22Rv1 (cell line): ENCODE results near the gene TENM4.
A peak's percentile ranks its signal among the peaks of the same experiment; 100 is the strongest.

Source experiments
- H3K27ac ChIP-seq: fragments of 450-650 bp; 2 replicates; pipeline ENCODE4 v1.5.1; 2017
- ZFX ChIP-seq: fragments of 450-650 bp; IDR thresholded peaks from 2 replicates; pipeline ENCODE4 v1.6.1; 2017; ENCODE audit warnings: antibody characterized with exemption, borderline replicate concordance
- TF ChIP-seq, protein P1 (sequence below): fragments of 450-650 bp; IDR thresholded peaks from 2 replicates; pipeline ENCODE4 v1.5.1; 2017; ENCODE audit warnings: mild to moderate bottlenecking

The TENM4 gene

DNA sequence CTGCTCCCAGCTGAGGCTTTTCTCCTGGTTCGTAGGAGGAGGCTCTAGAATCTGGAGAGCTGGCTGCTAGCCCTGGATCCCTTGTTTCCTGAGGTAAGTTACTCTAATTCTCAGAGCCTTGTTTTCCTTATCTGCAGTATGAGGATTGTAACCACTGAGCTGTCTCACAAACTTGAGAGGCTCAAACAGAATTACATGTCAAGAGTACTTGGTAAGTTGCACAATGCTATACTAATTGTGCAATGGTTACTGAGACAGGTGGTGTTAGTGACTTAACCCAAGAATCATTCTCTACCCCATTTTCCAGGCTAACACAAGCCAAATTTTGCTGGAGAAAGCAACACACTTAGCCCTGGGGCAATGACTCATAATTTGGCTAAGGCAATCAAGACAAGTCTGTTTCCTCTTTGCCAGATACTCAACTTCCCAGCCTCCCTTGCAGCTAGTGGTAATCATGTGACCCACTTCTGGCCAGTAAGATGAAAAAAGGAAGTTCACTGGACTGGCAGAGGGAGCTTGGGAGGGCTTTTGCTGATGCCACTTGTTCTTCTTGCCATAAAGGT lies 348.0 kb downstream of the TENM4 start:
- no peak overlapping the region for H3K27ac ChIP-seq
- TF ChIP-seq ZFX: no peak
- TF ChIP-seq, protein P1, sequence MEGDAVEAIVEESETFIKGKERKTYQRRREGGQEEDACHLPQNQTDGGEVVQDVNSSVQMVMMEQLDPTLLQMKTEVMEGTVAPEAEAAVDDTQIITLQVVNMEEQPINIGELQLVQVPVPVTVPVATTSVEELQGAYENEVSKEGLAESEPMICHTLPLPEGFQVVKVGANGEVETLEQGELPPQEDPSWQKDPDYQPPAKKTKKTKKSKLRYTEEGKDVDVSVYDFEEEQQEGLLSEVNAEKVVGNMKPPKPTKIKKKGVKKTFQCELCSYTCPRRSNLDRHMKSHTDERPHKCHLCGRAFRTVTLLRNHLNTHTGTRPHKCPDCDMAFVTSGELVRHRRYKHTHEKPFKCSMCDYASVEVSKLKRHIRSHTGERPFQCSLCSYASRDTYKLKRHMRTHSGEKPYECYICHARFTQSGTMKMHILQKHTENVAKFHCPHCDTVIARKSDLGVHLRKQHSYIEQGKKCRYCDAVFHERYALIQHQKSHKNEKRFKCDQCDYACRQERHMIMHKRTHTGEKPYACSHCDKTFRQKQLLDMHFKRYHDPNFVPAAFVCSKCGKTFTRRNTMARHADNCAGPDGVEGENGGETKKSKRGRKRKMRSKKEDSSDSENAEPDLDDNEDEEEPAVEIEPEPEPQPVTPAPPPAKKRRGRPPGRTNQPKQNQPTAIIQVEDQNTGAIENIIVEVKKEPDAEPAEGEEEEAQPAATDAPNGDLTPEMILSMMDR: no peak

DNA sequence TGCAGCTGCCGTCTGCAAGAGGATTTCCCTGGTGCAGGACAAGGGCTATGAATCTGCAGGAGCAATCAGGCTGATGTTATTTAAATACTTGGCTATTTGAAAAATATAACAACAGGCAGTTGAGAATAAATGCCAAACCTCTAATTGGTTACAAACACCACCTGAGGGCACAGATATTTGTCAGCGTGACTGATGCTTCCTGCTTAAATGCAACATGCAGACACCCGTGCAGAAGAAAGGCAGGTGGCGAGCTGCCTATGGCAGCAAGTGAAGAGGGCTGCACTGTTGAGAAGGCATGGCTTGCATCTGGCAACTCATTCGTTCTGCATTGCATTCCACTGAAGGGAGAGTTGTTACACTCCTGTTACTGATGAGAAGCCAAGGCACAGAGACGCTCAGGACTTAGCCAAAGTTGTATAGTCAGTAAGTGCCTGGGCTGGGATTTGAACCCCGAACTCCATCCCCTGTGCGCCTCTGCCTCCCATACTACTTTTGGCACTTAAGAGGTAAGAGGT lies 350.6 kb downstream of the TENM4 start:
- H3K27ac ChIP-seq: no peak overlapping the region

DNA sequence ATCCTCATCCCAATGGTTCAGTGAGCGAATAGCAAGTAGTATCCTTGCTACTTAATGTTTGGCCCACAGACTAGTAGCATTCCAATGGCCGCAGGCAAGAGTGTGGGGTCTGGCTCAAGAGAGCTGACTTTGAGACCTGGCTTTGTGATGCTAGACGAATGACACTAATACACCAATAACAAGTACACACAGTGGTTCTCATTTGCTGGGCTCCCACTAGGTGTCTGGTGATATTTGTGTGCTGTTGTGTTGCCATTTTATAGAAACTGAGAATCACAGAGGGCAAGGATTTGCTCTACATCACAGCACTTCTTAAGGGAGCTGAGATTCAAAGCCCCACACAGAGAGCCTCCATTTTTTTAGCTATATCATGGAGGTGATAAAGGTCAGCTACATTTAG lies 351.2 kb downstream of the TENM4 start:
- H3K27ac ChIP-seq: no peak overlapping the region
- TF ChIP-seq, protein P1: no peak
- no peak for TF ChIP-seq ZFX

More for the DNA sequence above, 350.6 kb downstream of the TENM4 start:
- TF ChIP-seq, protein P1: no peak
- no peak for TF ChIP-seq ZFX

DNA sequence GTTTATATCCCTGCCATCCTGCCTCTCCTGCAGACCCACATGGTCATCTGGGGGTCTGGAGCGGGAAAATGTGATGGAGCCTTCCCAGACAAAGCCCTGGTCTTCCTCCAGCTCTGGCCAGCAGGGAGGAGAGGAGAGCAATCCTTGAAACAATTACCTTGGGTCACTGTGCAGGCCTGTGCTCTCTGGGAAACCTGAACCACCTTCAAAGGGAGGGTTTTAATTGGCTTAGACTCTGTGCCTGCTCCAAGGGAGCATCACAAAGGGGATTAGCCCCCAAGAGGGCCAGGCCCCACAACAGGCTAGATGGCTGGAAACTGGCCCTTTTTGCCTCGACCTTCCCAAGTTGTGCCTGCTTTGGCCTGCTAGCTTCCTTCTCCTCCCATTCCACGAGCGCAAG lies 351.9 kb downstream of the TENM4 start:
- no peak overlapping the region for H3K27ac ChIP-seq
- TF ChIP-seq, protein P1: no peak
- no peak for TF ChIP-seq ZFX

DNA sequence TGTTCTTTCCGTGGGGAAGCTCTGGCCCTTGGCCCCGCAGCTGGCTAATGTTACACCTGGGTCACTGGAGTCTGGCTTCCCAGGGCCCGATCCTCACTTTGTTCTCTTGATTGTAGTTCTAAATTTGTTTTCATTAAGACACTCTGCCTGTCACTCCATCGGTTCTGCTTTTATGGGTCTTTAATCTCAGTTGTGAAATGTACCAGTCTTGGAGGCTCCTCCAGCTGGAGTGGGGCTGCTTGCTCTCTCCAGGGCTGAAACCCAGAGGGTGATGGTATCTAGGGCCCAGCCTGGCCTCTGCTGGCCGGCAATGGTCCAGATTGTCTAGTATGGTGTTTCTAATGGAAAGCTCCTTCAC lies 352.9 kb downstream of the TENM4 start:
- TF ChIP-seq, protein P1: no peak
- TF ChIP-seq ZFX: no peak
- no peak overlapping the region for H3K27ac ChIP-seq

DNA sequence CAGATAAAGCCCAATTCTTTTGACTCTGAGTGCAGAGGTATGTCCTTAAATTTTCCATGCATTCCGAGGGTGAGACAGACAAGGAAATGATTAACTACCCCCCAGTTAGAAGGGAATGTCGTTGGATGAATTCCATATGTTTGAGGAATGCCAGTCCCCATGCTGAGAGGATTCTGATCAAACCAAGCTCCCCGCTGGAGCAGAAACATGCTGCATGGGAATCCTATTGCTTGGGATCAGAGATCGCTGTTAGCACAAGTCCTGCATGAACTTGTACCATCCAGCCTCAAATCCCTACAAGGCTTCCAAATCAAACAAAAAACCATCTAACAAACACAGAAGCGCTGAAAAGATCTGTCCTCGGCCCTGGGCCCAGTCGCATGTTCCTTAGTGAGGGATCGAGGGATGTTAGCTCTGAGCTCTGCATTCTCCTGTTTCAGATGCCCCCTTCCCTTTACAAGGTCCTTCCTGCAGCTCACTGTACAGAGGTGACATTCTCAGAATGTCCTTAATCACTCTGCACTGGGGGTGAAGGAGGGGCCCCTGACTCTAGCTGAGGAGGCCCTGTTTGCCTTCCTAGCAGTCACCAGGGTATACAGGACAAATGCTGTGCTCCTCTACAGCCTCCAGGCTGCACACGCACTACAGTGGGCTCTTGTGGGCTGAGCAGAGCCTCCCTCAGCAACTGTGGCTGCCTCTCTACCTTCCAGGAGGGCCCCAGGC lies 353.4 kb downstream of the TENM4 start:
- H3K27ac ChIP-seq: 0 out of 2 replicates have a peak overlapping the region, but pooled peaks have one; percentile 12
- TF ChIP-seq ZFX: no peak
- TF ChIP-seq, protein P1: no peak

DNA sequence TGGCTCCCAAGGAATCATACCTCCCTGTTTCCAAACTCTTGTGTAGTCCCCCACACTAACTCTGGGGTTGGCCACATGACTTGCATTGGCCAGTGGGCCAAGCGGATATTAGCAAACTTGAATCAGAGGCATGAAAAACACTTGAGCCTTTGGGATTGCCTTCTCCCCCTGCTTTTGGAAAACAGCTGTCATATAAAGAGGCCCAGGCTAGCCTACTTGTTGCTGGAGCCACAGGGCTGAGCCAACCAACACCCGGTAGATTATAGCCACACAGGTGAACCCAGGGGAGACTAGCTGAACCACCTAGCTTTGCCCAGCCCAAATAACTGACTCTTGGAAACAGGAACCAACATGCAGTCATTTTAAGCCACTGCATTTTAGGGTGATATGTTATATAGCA lies 354.8 kb downstream of the TENM4 start:
- TF ChIP-seq ZFX: no peak
- no peak overlapping the region for H3K27ac ChIP-seq

DNA sequence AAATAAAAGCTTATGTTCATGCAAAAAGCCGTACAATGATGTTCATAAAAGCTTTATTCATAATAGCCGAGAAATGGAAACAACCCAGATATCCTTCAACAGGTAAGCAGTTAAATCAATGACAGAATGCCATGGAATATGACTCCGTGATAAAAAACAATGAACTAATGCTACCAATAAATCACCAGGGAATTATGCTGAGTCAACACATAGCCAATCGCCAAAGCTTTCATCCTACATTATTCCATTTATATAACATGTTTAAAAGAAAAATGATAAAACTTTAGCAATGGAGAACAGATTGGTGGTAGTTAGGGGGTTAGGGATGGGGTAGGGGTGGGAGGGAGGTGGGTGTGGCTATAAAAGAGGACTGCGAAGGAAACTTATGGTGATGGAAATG lies 356.4 kb downstream of the TENM4 start:
- TF ChIP-seq, protein P1: no peak
- TF ChIP-seq ZFX: no peak
- H3K27ac ChIP-seq: no peak overlapping the region
